DMS53 treated with DMSO at 0.1 percent for 48 hours (cell line): ENCODE results near the gene ADAM33.

Experiments used
- DNase-seq: peaks from one replicate; lab custom pipeline; 2025; ENCODE audit not compliant: unreplicated experiment; lab: John Stamatoyannopoulos, UW

Gene ADAM33

DNA sequence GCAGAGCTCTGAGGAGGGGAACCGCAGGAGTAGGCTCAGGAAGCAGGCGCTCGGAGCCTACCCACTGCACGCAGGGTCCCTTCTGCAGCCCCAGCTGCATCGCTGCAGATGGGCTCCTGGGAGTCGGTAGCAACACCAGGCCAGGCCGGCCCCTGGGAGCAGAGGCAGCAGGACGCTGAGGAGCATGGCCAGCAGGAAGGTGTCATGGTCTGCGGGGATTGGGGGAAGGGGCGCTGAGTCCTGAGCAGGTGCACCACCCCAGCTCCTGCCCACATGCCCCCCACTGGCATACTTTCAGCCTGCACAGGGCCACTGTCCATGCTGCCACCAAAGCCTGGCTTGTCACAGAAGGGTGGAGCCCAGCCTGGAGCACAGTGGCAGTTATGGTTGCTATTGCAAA lies 10.9 kb downstream of the ADAM33 start:
- DNase-seq: no peak

GRCh38 chr20:3670511-3670910 lies 11.3 kb downstream of the ADAM33 start:
- no peak for DNase-seq

GRCh38 chr20:3669710-3670367 lies 12.0 kb downstream of the ADAM33 start:
- DNase-seq: no peak

GRCh38 chr20:3667434-3668037 lies 14.3 kb downstream of the ADAM33 start:
- DNase-seq: no peak

DNA sequence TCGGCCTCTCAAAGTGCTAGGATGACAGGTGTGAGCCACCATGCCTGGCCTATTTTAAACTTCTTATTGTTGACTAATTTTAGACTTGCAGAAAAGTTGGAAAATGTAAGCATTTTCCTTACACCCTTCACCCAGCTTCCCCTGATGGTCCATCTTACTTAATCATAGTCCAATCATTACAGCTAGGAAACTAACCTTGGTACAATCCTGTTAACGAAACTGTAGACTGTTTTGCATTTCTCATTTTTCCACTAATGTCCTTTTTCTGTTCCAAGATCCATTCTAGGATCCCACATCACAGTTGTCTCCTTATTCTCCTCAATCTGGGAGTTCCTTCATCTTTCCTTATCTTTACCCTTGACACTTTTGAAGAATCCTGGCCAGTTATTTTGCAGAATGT lies 18.0 kb downstream of the ADAM33 start:
- DNase-seq: no peak

- DNase-seq: no peak
Observed at GRCh38 chr20:3663031-3663701, 18.6 kb downstream of the ADAM33 start, which contains the start of gene GFRA4. GFRA4 (minus strand) TSS chr20:3663399; CDS start chr20:3663399, 0 bp downstream.

- no peak for DNase-seq
Observed at GRCh38 chr20:3661814-3662665, 19.8 kb downstream of the ADAM33 start.

DNA sequence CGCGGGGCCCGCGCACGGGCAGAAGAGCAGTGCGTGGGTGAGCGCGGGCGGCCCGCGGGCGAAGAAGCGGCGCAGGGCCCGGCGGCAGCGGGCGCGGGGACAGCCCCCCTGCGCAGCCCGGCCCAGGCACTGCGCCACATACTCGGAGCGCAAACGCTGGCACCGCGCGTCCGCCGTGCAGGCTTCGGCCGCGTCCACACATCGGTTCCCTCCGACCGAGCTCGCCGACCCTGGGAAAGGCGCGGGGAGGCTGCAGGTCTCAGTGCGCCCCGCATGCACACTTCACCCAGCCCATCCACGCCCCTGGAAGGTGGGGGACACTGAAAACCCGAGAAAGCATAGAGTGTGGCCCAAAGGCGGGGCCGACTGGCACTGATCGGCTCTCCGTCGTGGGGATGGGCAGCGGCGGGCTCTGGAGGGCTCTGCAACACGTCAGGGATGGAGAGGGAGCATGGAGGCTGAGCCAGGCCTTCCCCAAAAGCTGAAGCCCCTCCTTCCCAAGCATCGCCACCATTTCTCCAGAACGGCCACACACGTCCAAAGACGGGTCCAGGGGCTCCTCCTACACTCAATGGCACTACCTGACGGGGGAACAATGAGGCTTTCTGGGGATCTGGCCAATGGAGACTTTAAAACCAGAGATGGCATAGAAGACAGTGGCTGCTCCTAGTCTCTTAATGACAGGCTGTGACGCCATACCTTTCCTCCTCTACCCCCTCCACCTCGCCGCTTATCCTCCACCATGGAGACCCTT lies 20.6 kb downstream of the ADAM33 start:
- DNase-seq: no peak

GRCh38 chr20:3660262-3661059 lies 21.3 kb downstream of the ADAM33 start:
- DNase-seq: no peak

DNA sequence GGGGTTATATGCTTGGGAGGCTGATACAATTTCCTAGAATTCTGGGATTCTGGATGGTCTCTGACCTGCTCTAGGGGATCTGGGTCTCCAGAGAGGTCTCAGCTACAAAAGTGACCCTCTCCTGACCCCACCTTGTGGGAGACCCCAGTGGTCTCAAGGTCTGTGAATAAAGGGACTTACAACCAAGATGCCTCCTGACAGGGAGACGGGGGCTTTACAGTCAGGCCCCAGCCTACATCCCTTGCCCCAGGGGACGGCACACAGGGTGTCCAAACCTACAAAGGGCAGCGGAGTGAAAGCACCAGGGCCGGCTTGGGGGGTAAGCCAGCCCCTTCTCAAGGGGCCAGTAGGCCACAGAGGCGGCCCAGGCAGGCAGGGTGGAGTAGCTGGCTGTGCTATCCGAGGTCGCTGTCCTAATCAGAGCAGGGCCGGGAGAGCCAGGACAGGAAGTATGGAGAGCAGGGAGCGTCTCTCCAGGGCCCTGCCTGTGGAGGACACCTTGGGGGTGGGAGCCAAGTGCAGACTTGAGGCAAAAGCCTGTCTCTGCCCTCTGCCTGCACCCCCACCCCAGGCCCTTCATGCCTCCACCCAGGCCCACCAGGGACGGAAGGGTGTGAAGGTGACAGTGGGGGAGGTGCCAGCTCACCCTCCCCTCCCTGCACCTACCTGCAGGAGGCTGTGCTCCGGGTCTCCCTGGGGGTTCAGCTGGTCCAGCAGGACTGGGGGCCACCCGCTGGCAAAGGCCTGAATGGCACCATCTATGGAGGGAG lies 22.1 kb downstream of the ADAM33 start:
- no peak for DNase-seq

GRCh38 chr20:3658716-3659491 lies 22.9 kb downstream of the ADAM33 start:
- DNase-seq: no peak

GRCh38 chr20:3658019-3658715 lies 23.6 kb downstream of the ADAM33 start:
- no peak for DNase-seq

DNA sequence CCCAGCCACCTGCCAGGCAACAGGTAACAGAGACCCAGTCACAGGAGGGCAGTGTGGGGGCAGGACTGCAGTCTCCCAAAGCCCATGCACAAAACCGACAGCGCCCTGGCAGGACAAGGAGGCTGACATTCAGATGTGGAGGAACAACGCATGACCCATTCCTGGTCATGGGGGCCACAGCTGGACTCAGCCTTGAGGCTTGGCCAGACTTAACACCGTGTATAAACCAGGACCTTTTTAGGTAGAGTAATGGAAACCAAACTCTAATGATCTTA lies 26.7 kb downstream of the ADAM33 start:
- no peak for DNase-seq

DNA sequence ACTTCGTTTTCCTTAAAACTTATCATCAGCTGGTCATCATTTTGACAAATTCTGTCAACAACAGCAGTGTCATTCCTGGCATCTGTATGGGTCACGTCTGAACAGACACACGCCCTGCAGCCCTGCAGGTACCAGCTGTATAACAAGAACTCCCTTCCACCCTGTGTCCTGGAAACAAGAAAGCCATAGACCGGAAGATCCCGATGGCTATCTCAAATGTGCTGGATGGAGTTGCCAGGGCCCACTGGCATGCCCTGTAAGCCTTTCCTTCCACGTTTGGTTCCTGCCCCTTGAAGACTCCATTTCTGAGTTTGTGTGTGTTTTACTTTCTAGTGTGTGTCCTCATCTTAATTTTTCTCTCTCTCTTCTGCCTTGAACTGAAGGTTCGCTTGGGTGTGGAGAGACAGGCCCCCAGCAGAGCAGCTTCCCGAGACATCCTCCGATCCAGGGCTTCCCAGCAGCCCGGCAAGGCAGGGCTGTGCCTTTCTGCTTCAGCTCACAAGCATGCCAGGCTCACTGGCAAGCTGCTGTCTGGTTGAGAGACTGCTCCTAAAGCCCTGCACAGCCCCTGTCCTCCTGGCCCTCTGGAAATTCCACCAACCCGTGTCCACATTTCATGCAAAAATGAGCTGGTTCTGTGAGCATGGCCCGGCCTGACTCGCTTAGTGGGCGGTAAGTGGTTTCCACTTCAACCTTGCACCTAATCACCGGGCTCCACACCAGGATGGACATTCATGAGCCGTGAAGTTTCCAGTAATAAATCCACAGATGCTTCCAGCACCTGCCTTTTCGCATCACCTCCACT lies 27.3 kb downstream of the ADAM33 start:
- DNase-seq: peak; percentile 85

DNA sequence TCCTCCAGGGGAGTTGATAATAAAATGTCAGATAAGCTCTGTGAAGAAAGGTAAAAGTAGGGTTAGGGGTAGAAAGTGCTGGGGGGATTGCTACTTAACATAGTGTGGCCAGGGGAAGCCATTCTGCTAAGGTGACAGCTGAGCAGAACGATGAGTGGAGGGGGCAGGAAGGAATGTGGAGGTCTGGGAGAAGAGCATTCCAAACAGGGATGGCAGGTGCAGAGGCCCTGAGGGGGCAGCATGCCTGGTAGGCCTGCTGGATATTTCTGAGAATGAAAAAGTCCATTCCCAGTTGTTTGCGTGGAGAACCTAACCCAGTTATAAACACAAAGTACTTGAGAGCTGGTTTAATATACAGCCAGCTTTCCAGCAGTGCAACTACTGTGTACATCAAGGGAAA lies 27.9 kb downstream of the ADAM33 start:
- peak; percentile 39 for DNase-seq

DNA sequence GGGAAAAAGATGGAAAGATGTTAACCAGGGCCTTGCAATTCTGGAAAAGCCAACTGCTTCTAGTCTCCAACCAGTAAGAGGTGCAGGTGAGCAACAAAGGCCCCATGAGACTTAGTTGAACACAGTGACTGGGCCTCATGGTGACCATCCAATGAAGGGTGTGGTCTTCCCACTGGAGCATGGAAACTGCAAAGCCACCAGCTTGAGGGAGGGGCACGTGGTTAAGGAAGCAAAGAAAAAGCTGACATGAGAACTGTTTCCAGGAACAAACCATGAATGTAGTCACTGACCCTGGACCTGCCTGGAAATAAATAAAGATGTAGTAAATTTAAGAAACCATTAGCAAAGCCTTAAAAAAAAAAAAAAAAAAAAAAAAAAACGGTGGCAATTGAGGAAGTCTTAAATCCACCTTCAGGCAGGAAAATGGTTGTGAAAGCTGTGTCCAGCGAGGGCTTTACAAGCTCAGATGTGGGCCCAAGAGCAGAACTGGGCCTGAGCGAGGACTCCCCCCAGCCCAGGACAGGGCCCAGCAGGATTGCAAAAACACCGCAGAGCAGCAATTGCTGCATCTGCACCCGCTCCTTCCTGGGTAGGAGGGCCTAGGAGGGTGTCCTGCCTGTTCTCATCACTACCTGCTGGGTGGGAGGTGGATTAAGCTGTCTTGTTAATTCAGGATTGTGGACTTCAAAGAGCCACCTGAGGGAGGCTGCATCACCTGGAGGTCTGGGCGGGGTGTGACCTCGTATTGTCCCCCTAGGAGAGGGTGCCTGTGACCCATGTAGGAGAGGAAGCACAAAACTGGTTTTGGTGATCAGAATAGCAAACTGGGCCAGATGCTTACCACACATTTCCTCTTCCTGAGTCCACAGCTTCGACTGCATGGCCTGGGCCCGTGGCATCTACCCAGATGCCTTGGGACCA lies 28.9 kb downstream of the ADAM33 start:
- no peak for DNase-seq
